HG02970 (cell line): ENCODE measurements around the gene AGAP1.

ENCODE experiments used
- ATAC-seq: cut with Tn5 transposase; IDR thresholded peaks from one replicate; pipeline ENCODE4 v1.9.1; 2021; ENCODE audit warnings: mild to moderate bottlenecking, moderate library complexity, moderate number of reproducible peaks; ENCODE audit not compliant: unreplicated experiment, low FRiP score

The AGAP1 gene

DNA sequence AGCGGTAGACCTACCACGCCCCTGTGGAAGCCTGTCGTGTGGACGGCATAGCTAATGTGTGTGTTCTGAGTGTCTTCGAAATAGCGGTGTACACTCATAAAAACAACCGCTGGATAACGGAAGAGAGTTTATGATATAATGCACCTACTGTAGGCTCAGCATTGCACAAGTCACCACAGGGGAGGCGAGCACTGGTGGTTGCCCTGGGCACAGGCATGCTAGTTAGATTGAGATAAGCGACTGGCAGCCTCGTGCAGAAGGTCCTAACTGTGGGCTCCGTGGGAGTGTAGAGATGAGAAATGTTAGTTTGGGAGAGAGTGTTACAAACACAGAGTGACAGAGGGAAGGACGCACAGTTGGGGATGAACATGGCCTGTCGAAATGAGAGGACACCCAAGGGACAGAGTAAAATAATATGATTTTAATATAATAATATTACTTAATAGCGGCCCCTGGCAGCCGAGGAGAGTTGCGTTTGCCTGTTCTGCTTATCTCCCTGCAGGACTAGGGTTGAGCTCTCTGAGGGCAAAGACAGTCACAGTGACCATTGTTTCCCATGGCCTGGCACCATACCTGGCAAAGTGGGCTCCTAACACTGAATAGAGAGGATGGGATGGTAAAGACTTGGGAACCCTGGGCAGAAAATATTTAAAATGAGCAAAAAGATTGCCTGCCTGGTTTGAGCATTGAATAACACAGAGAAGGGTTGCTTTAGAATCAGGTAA, 470.2 kb downstream of the AGAP1 start:
- ATAC-seq = no peak

- ATAC-seq = no peak
These were observed 471.0 kb downstream of the AGAP1 start for GRCh38 chr2:235964787-235965390.

DNA sequence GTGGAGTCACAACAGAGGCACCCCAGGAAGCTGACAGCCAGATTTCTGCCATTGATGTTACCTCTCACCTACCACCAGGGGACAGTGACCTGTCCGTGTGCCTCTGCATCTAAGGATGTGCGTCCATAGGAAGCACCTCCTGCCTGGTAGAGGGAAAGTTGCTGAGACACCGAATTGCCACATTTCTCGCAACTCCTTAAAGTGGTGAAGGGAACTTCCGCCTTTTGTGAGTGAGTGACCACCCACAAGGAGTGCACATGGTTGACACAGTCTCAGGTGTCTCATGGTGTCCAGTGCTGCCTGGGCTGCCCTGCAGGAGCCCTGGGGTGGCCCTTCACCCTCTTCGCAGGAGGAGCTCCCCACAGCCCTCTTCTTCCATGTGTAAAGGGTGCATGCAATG, 472.6 kb downstream of the AGAP1 start:
- no peak for ATAC-seq

- ATAC-seq = no peak
These were observed 473.3 kb downstream of the AGAP1 start for GRCh38 chr2:235966932-235967757.

GRCh38 chr2:235968155-235968554, 474.3 kb downstream of the AGAP1 start:
- ATAC-seq = no peak

DNA sequence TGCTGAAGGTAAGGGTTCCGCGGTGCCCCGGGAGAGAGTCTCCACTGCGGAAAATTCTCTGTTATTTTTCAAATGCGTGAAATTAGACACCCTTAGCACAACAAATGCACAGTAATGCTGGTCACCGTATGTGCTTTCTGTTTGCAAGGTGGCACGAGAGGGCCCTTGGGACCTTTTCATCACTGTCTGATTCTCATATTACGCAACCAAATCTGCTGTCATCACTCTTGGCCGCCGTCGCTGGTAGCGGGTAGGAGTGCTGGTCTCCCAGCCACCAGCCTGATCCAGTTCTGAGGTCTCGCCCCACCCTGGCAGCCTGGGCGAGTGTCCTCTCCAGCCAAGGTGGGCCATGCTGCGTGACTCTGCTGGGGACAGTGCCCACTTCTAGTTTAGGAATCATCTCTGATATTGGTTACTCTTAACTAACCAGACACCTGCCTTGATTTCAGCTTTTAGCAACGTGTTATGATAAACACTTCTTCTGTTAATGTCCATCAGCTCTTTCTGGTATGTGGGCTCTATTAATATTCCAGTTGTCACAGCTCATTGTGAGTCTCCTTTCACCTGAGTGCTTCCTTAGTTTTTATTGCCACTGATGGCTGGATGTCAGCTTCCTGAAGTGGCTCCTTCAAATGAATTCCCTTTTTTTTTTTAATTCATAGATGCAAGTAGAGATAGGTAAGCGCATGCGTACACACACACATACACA, 474.9 kb downstream of the AGAP1 start:
- ATAC-seq = no peak

GRCh38 chr2:235970204-235971040, 476.6 kb downstream of the AGAP1 start:
- no peak for ATAC-seq

DNA sequence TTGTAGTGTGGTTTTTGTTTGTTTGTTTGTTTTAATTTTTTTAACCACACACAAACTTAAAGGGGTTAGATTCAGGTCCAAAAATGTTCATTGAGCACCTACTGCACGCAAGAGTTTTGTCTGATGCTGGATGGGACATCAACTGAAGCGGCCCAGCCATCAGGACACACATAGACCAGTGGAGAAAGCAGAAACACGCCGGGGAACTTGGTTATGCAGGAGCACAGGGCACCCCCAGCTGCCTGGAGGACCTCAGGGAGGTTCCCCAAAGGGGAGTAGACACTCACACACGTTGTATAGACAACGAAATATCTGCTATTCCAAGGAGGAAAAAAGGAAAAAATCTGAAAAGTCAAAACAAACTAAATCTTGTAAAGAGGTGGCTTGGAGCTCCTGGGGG, 482.7 kb downstream of the AGAP1 start:
- ATAC-seq = no peak

GRCh38 chr2:235976956-235977355, 483.1 kb downstream of the AGAP1 start:
- no peak for ATAC-seq

GRCh38 chr2:235977445-235977844, 483.6 kb downstream of the AGAP1 start:
- no peak for ATAC-seq

GRCh38 chr2:235978022-235978421, 484.2 kb downstream of the AGAP1 start:
- no peak for ATAC-seq

DNA sequence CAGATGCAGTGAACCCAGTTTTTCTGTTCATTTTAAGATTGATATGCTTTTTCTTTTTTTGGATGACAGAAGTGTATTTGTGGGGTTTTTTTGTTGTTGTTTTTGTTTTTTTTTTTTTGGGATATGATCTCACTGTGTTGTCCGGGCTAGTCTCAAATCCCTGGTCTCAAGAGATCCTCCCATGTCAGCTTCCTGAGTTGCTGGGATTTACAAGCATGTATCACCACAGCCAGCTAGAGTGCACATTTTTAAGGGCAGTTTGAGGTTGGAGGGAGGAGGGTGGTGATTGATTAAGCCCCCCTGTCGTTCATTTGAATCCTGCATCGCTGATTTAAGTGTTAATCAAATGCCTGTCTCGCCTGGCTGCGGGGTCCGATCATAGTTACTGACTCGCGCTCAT, 485.2 kb downstream of the AGAP1 start:
- ATAC-seq = no peak

DNA sequence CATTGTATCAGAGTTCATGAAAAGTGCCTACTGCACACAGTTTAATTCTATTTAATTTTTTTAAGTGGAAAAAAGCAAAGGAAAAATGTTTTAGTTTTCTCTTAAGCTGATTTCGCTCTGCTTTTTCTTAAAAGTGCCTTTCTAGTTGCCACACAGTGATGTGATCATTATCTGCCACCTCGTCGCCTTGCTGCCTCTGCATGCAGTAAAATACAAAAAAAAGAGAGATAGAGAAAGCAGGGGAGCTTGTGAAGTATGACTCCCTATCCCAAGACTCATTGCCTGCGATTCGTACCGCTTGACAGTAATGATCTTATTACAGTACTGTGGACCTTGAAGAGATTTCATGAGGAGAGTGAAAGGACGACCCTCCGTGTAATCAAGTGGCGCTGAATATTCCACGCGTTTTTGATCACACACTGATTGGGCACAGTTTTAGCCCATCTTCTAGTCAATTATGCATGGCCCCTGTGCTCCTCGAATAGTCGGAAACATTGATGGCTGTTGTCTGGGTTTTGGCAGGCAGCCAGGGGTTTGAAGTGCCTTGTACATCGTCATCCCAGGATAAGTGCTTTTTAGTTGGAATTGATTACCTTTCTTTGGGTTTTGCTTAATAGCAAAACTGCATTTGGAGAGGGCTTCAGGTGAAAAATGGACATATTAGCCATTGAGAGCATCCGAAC, 486.1 kb downstream of the AGAP1 start:
- no peak for ATAC-seq

DNA sequence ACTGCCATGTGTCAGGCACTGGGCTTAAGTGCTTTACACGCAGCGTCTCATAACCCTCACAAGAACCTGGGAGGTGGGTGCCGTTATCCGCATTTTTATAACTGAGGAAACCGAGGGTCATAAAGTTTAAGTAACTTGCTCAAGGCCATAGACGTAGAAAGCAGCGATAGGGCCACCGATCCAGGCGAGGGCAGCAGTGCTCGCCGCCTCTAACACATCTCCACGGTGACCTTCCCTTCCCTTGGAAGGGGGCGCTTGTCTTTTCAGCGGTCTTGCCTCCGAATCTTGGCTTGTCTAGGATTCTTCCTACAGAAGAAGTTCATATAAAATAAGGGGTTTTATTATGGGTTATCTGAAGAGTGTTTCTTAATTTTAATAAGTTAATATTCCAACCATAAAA, 487.8 kb downstream of the AGAP1 start:
- no peak for ATAC-seq

GRCh38 chr2:235983016-235983415, 489.2 kb downstream of the AGAP1 start:
- no peak for ATAC-seq

DNA sequence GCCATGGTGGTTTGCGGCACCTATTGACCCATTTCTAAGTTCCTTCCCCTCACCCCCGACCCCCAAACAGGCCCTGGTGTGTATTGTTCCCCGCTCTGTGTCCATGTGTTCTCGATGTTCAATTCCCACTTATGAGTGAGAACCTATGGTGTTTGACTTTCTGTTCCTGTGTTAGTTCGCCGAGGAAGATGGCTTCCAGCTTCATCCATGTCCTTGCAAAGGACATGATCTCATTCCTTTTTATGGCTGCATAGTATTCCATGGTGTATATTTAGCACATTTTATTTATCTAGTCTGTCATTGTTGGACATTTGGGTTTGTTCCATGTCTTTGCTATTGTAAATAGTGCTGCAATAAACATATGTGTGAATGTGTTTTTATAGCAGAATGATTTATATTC, 490.7 kb downstream of the AGAP1 start:
- no peak for ATAC-seq

DNA sequence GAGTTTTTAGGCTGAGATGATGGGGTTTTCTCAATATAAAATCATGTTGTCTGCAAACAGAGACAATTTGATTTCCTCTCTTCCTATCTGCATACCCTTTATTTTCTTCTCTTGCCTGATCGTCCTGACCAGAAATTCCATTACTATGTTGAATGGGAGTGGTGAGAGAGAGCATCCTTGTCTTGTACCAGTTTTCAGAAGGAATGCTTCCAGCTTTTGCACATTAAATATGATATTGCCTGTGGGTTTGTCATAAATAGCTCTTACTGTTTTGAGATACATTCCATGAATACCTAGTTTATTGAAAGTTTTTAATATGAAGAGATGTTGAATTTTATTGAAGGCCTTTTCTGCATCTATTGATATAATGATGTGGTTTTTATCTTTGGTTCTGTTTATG, 492.5 kb downstream of the AGAP1 start:
- ATAC-seq = no peak

GRCh38 chr2:235988271-235989015, 494.6 kb downstream of the AGAP1 start:
- no peak for ATAC-seq

DNA sequence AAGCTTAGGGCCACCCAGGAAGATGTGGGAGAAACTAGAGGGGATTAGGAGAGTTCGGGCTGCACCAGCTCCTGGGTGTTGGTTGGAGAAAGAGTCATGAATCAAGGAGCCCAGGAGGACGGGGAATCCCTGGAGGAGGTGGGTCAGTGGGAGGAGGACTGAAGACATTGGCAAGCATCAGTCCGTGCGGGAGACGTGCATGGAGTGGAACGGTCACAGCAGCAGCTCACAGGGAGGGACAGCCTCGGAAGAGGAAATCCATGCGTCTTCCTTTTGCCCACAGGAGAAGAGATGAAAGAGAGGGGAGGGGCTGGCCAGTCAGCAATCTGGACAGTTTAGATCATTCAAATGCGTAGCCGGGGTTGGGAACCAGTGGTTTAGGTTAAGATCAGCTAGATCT, 495.7 kb downstream of the AGAP1 start:
- ATAC-seq = no peak
